ENCODE data around the gene PDLIM3.

Gene PDLIM3

GRCh38 chr4:185467101-185467500 is 68.2 kb downstream of the PDLIM3 start:
- Histone ChIP-seq H3K4me2 (ENCODE audit: low read length) (no peak overlapping the region), H3K27me3 (ENCODE audit: control insufficient read depth, low read length) (peaks cover 40% of the 10 kb centered on the region), H3K27ac (ENCODE audit: low read depth, low read length) (no peak overlapping the region)

GRCh38 chr4:185465707-185466106 is 69.6 kb downstream of the PDLIM3 start:
- H3K9me2 ChIP-seq (replicated peaks; ENCODE audit: control insufficient read depth, low read length): no peaks in the 10 kb centered on the region
- no peak overlapping the region for H3K4me2 ChIP-seq (ENCODE audit: low read length)
- H3K27me3 ChIP-seq (ENCODE audit: control insufficient read depth, low read length): peaks cover 35% of the 10 kb centered on the region
- no peaks in the 10 kb centered on the region for H3K79me2 ChIP-seq (ENCODE audit: control insufficient read depth, low read length)
- H3K4me1 ChIP-seq (ENCODE audit: control insufficient read depth, low read length): peaks cover 7% of the 10 kb centered on the region
- TF ChIP-seq CTCF (IDR thresholded peaks at IDR 0.05; ENCODE audit: low read depth, low read length, poor library complexity, severe bottlenecking) (no peak), EZH2phosphoT487 (IDR thresholded peaks at IDR 0.05; ENCODE audit: borderline replicate concordance, low read length) (no peak)
- H3K9me3 ChIP-seq (ENCODE audit: control insufficient read depth, insufficient read depth, low read length): no peaks in the 10 kb centered on the region
- H4K20me1 ChIP-seq (ENCODE audit: control insufficient read depth, insufficient read depth, low read depth, low read length): no peaks in the 10 kb centered on the region; the same call in 1 of the 2 replicates
- no peak overlapping the region for H3K4me3 ChIP-seq (ENCODE audit: low read length)
- H3K36me3 ChIP-seq (ENCODE audit: control insufficient read depth, low read length): no peaks in the 10 kb centered on the region
- H3F3A ChIP-seq (ENCODE audit: control insufficient read depth, insufficient read depth): peaks cover 3% of the 10 kb centered on the region; the same call in 1 of the 2 replicates
- no peak overlapping the region for H3K27ac ChIP-seq (ENCODE audit: low read depth, low read length)

More at GRCh38 chr4:185467101-185467500, 68.2 kb downstream of the PDLIM3 start:
- Histone ChIP-seq H3K9me3 (ENCODE audit: control insufficient read depth, insufficient read depth, low read length) (no peaks in the 10 kb centered on the region), H3F3A (ENCODE audit: control insufficient read depth, insufficient read depth) (peaks cover 5% of the 10 kb centered on the region; the same call in 1 of the 2 replicates), H3K4me3 (ENCODE audit: low read length) (no peak overlapping the region), H3K36me3 (ENCODE audit: control insufficient read depth, low read length) (no peaks in the 10 kb centered on the region), H3K79me2 (ENCODE audit: control insufficient read depth, low read length) (no peaks in the 10 kb centered on the region), H3K9me2 (replicated peaks; ENCODE audit: control insufficient read depth, low read length) (no peaks in the 10 kb centered on the region), H4K20me1 (ENCODE audit: control insufficient read depth, insufficient read depth, low read depth, low read length) (no peaks in the 10 kb centered on the region; the same call in 1 of the 2 replicates), H3K4me1 (ENCODE audit: control insufficient read depth, low read length) (peaks cover 13% of the 10 kb centered on the region)
- TF ChIP-seq CTCF (IDR thresholded peaks at IDR 0.05; ENCODE audit: low read depth, low read length, poor library complexity, severe bottlenecking): no peak
- TF ChIP-seq EZH2phosphoT487 (IDR thresholded peaks at IDR 0.05; ENCODE audit: borderline replicate concordance, low read length): no peak

- H3K9me2 ChIP-seq (replicated peaks; ENCODE audit: control insufficient read depth, low read length): no peaks in the 10 kb centered on the region
- no peaks in the 10 kb centered on the region for H3F3A ChIP-seq (ENCODE audit: control insufficient read depth, insufficient read depth)
- no peaks in the 10 kb centered on the region for H3K36me3 ChIP-seq (ENCODE audit: control insufficient read depth, low read length)
- no peaks in the 10 kb centered on the region for H3K9me3 ChIP-seq (ENCODE audit: control insufficient read depth, insufficient read depth, low read length)
- peaks cover 33% of the 10 kb centered on the region for H3K27me3 ChIP-seq (ENCODE audit: control insufficient read depth, low read length)
- no peak overlapping the region for H3K27ac ChIP-seq (ENCODE audit: low read depth, low read length)
- H3K4me1 ChIP-seq (ENCODE audit: control insufficient read depth, low read length): no peaks in the 10 kb centered on the region
- TF ChIP-seq EZH2phosphoT487 (IDR thresholded peaks at IDR 0.05; ENCODE audit: borderline replicate concordance, low read length): no peak
- no peak for TF ChIP-seq CTCF (IDR thresholded peaks at IDR 0.05; ENCODE audit: low read depth, low read length, poor library complexity, severe bottlenecking)
- no peak overlapping the region for H3K4me3 ChIP-seq (ENCODE audit: low read length)
- no peak overlapping the region for H3K4me2 ChIP-seq (ENCODE audit: low read length)
- no peaks in the 10 kb centered on the region for H3K79me2 ChIP-seq (ENCODE audit: control insufficient read depth, low read length)
- no peaks in the 10 kb centered on the region for H4K20me1 ChIP-seq (ENCODE audit: control insufficient read depth, insufficient read depth, low read depth, low read length)
Observed at GRCh38 chr4:185464887-185465286, 70.4 kb downstream of the PDLIM3 start.

Data from DOHH2 (cell line).